ENCODE data around the gene SERPINA4. TPM values are rescaled to one million over a fixed set of nuclear protein-coding genes. Genes with fewer than 3 reads are reported as not detected.
A peak's percentile ranks its signal among the peaks of the same experiment; 100 is the strongest.
"Not testable (repeated sequence)": the region's sequence is repeated elsewhere in the genome, so short reads cannot be mapped to it uniquely, and the experiment has no call there.

The SERPINA4 gene
- total and polyA plus RNA-seq, 11 donors = not detected

GRCh38 chr14:94602722-94603121 is 41.5 kb downstream of the SERPINA4 start:
- DNase-seq (no peak), ATAC-seq (no peak)
- Histone ChIP-seq H3K27ac (peak overlapping the region in 9 of 12 donors; percentile 53 to 79 (median 64)), H3K4me1 (peaks cover 3 to 44% (median 23%) of the 10 kb centered on the region in 12 donors), H3K36me3 (no peaks in the 10 kb centered on the region), H3K4me3 (no peak overlapping the region), H3K9me3 (no peaks in the 10 kb centered on the region), H3K27me3 (no peaks in the 10 kb centered on the region)
- intact Hi-C loops (cut with DNase I) = no loop called here
- 79 to 91% (median 89%) methylated on average over 5 of the region's 5 CpGs; no CpG with 5 or more reads in 1 of the 4 donors for WGBS, 4 donors
- TF ChIP-seq CTCF (IDR thresholded peaks at IDR 0.05) (no peak), POLR2A (IDR thresholded peaks at IDR 0.05) (no peak)

- no peak overlapping the region for H3K27ac ChIP-seq
- 56 to 82% (median 77%) methylated on average over 3 of the region's 3 CpGs for WGBS, 4 donors
- ATAC-seq = no peak
- peaks cover 0 to 23% (median 9%) of the 10 kb centered on the region in 12 donors for H3K4me1 ChIP-seq
- no peak for DNase-seq
- H3K36me3 ChIP-seq = no peaks in the 10 kb centered on the region
- H3K9me3 ChIP-seq = peaks cover 0 to 3% (median 0%) of the 10 kb centered on the region in 12 donors
- intact Hi-C loops (cut with DNase I) = no loop called here
- no peaks in the 10 kb centered on the region for H3K27me3 ChIP-seq
- TF ChIP-seq POLR2A (IDR thresholded peaks at IDR 0.05) (no peak), CTCF (IDR thresholded peaks at IDR 0.05) (no peak)
- no peak overlapping the region for H3K4me3 ChIP-seq
Observed at GRCh38 chr14:94605361-94605760, 44.1 kb downstream of the SERPINA4 start.

- H3K4me1 ChIP-seq = peaks cover 0 to 10% (median 0%) of the 10 kb centered on the region in 12 donors
- H3K9me3 ChIP-seq; H3K36me3 ChIP-seq; H3K4me3 ChIP-seq; H3K27me3 ChIP-seq; intact Hi-C loops (cut with DNase I); ATAC-seq; DNase-seq; H3K27ac ChIP-seq: not testable (repeated sequence)
- WGBS, 4 donors = 75 to 77% (median 76%) methylated on average over 1 of the region's 1 CpG
Observed at GRCh38 chr14:94608966-94609365, 47.7 kb downstream of the SERPINA4 start.

- TF ChIP-seq POLR2A (IDR thresholded peaks at IDR 0.05) (no peak), CTCF (IDR thresholded peaks at IDR 0.05) (no peak)
- no peak overlapping the region for H3K4me3 ChIP-seq
- H3K9me3 ChIP-seq = peaks cover 0 to 3% (median 0%) of the 10 kb centered on the region in 12 donors
- intact Hi-C loops (cut with DNase I) = no loop called here
- no peak for DNase-seq
- no peak for ATAC-seq
- 75 to 86% (median 82%) methylated on average over 5 of the region's 5 CpGs for WGBS, 4 donors
- H3K27ac ChIP-seq = no peak overlapping the region
- peaks cover 0 to 10% (median 0%) of the 10 kb centered on the region in 12 donors for H3K4me1 ChIP-seq
- no peaks in the 10 kb centered on the region for H3K36me3 ChIP-seq
- no peaks in the 10 kb centered on the region for H3K27me3 ChIP-seq
Observed at GRCh38 chr14:94611179-94611578, 49.9 kb downstream of the SERPINA4 start.

- DNase-seq (no peak), ATAC-seq (peak; percentile 18 to 67 (median 55))
- Histone ChIP-seq H3K36me3 (no peaks in the 10 kb centered on the region), H3K27ac (peak within 1 kb of the TSS in 7 of 12 donors; percentile 40 to 66 (median 50)), H3K9me3 (peaks cover 0 to 5% (median 1%) of the 10 kb centered on the region in 12 donors), H3K4me1 (peaks cover 0 to 10% (median 0%) of the 10 kb centered on the region in 12 donors), H3K4me3 (peak within 1 kb of the TSS in 3 of 12 donors; percentile 20 to 32 (median 20)), H3K27me3 (no peaks in the 10 kb centered on the region)
- TF ChIP-seq CTCF (IDR thresholded peaks at IDR 0.05) = no peak
- TF ChIP-seq POLR2A (IDR thresholded peaks at IDR 0.05) = no peak
- WGBS, 4 donors = 31 to 51% (median 35%) methylated on average over 3 to 4 of the region's 4 CpGs
- intact Hi-C loops (cut with DNase I) = no loop called here
Observed at GRCh38 chr14:94612174-94612573, 50.9 kb downstream of the SERPINA4 start, which contains the start of gene SERPINA3. Gene SERPINA3 (plus strand): TSS chr14:94612391. CDS start chr14:94614442, 2,051 bp downstream.
